Lung (tissue), 12 donors: ENCODE results near the gene C11orf86. TPM values are rescaled to one million over a fixed set of nuclear protein-coding genes. Genes with fewer than 3 reads are reported as not detected.
A peak's percentile ranks its signal among the peaks of the same experiment; 100 is the strongest.
"Not testable (repeated sequence)": the region's sequence is repeated elsewhere in the genome, so short reads cannot be mapped to it uniquely, and the experiment has no call there.

Experiments used
- ATAC-seq: fragments of 200-7000 bp; cut with Tn5 transposase; one replicate; pipeline ENCODE4 v1.9.1; 2020; ENCODE audit warnings: moderate number of reproducible peaks; ENCODE audit not compliant: insufficient read depth, low FRiP score
- DNase-seq, 3 donors: peaks; one replicate each; pipeline ENCODE4 v3.0.0-alpha.2; 2013 to 2017
- H3K27ac ChIP-seq, 2 donors: one replicate each; pipeline ENCODE4 v1.5.1; 2013; ENCODE audit warnings: mild to moderate bottlenecking in 2 of 2, moderate library complexity in 2 of 2, control low read depth in 1 of 2, inconsistent platforms in 1 of 2, low read depth in 1 of 2, low read length in 1 of 2
- H3K27me3 ChIP-seq, 3 donors: one replicate each; pipeline ENCODE4 v1.5.1; 2013; ENCODE audit warnings: low read length in 2 of 3; ENCODE audit not compliant: control insufficient read depth in 3 of 3, insufficient read depth in 3 of 3
- H3K36me3 ChIP-seq, 4 donors: one replicate each; pipeline ENCODE4 v1.5.1; 2013; ENCODE audit warnings: low read length in 4 of 4, mild to moderate bottlenecking in 1 of 4, moderate library complexity in 1 of 4; ENCODE audit not compliant: control insufficient read depth in 4 of 4, insufficient read depth in 4 of 4
- H3K4me1 ChIP-seq, 5 donors: one replicate each; pipeline ENCODE4 v1.5.1; 2013; ENCODE audit warnings: low read length in 5 of 5, mild to moderate bottlenecking in 2 of 5, moderate library complexity in 1 of 5; ENCODE audit not compliant: control insufficient read depth in 5 of 5, insufficient read depth in 5 of 5
- H3K4me3 ChIP-seq: one replicate; pipeline ENCODE4 v1.5.1; 2013; ENCODE audit warnings: mild to moderate bottlenecking, control low read depth, moderate library complexity
- H3K9ac ChIP-seq, 2 donors: one replicate each; pipeline ENCODE4 v1.5.1; 2013; ENCODE audit warnings: low read length in 2 of 2, control low read depth in 1 of 2; ENCODE audit not compliant: insufficient read depth in 1 of 2
- H3K9me3 ChIP-seq, 4 donors: one replicate each; pipeline ENCODE4 v1.5.1; 2013; ENCODE audit warnings: low read length in 3 of 4, mild to moderate bottlenecking in 1 of 4, moderate library complexity in 1 of 4; ENCODE audit not compliant: control insufficient read depth in 4 of 4, insufficient read depth in 3 of 4
- CTCF ChIP-seq: IDR thresholded peaks from 2 replicates; pipeline ENCODE4 v1.5.1; 2012; ENCODE audit warnings: mild to moderate bottlenecking; ENCODE audit errors: control extremely low read depth, extremely low read depth
- WGBS, 2 donors: extraction: QIAGEN DNeasy Blood & Tissue Kit; methylation state at CpG; one replicate each; pipeline ENCODE4 v1.1.7; 2013; 5-methylcytosine and 5-hydroxymethylcytosine counted together
- polyA plus RNA-seq, 2 donors: library from polyadenylated mRNA; stranded (reverse); fragments of 200-250 nt; gene quantifications; one replicate each; pipeline ENCODE4 v1.2.1, GENCODE V29; 2013
- total RNA-seq, 2 donors: library from RNA; depleted of rRNA in 1 of 2; stranded (reverse); fragments of >200 nt in 1 of 2; gene quantifications; one replicate each; pipeline ENCODE4 v1.2.1, GENCODE V29; 2014 to 2021
- donor health status: control.
- donor health status: control.
- donor health status: Bipolar disorder and iron deficiency.
- donor health status: healthy.
- donor health status: DM: yes; HTN: yes; CAD: no.

The C11orf86 gene
- total and polyA plus RNA-seq, 4 donors, result not detected

GRCh38 chr11:66957971-66958231 lies 17.2 kb upstream of the C11orf86 start:
- Histone ChIP-seq H3K36me3 (no peaks in the 10 kb centered on the region), H3K4me3 (peak overlapping the region; percentile 75), H3K4me1 (peaks cover 0 to 7% (median 5%) of the 10 kb centered on the region in 5 donors), H3K9me3 (no peaks in the 10 kb centered on the region), H3K27ac (peak overlapping the region; percentile 73 to 89), H3K9ac (peak overlapping the region in 1 of 2 donors; percentile 67), H3K27me3 (no peaks in the 10 kb centered on the region)
- DNase-seq, result no peak
- peak; percentile 29 for ATAC-seq
- WGBS, 2 donors, result 1 to 6% methylated on average over 10 to 40 of the region's 40 CpGs
- no peak for TF ChIP-seq CTCF

- TF ChIP-seq CTCF, result no peak
- Histone ChIP-seq H3K4me3 (peak within 1 kb of the TSS; percentile 75), H3K4me1 (peaks cover 0 to 7% (median 5%) of the 10 kb centered on the region in 5 donors), H3K27me3 (no peaks in the 10 kb centered on the region), H3K9me3 (no peaks in the 10 kb centered on the region), H3K36me3 (no peaks in the 10 kb centered on the region), H3K27ac (peak within 1 kb of the TSS; percentile 73 to 89), H3K9ac (peak within 1 kb of the TSS in 1 of 2 donors; percentile 67)
- ATAC-seq (peak; percentile 99), DNase-seq (peak; percentile 99 to 100 (median 100))
- 1% methylated on average over 73 to 74 of the region's 74 CpGs for WGBS, 2 donors
Observed at GRCh38 chr11:66958232-66958955, 16.7 kb upstream of the C11orf86 start, which contains the start of gene PC. Gene PC, minus strand, starts transcription at chr11:66958383. Its CDS starts 86,224 bp downstream, at chr11:66872159.

- no peak for ATAC-seq
- H3K9ac ChIP-seq, result no peak overlapping the region
- H3K27ac ChIP-seq, result peak overlapping the region; percentile 70 to 72
Observed at GRCh38 chr11:66958956-66959274, 16.2 kb upstream of the C11orf86 start.

GRCh38 chr11:66961691-66962213 lies 13.4 kb upstream of the C11orf86 start:
- not testable (repeated sequence) for H3K27me3 ChIP-seq, H3K36me3 ChIP-seq, DNase-seq, H3K9me3 ChIP-seq, H3K9ac ChIP-seq, ATAC-seq, H3K4me3 ChIP-seq, H3K4me1 ChIP-seq, H3K27ac ChIP-seq
- 84 to 85% methylated on average over 5 of the region's 5 CpGs for WGBS, 2 donors

More at GRCh38 chr11:66958956-66959274, 16.2 kb upstream of the C11orf86 start:
- WGBS, 2 donors, result 30 to 42% methylated on average over 10 of the region's 10 CpGs
- Histone ChIP-seq H3K4me3 (no peak overlapping the region), H3K27me3 (no peaks in the 10 kb centered on the region), H3K36me3 (no peaks in the 10 kb centered on the region), H3K9me3 (no peaks in the 10 kb centered on the region), H3K4me1 (peaks cover 0 to 7% (median 5%) of the 10 kb centered on the region in 5 donors)
- no peak for TF ChIP-seq CTCF
- no peak for DNase-seq
